ENCODE data around the gene TADA2B. TPM values are rescaled to one million over a fixed set of nuclear protein-coding genes. Genes with fewer than 3 reads are reported as not detected.
"Not testable (repeated sequence)": the region's sequence is repeated elsewhere in the genome, so short reads cannot be mapped to it uniquely, and the experiment has no call there.

The TADA2B gene
- total RNA-seq, 1 donor from 2014 or later, result 31.8 TPM

- Mint-ChIP-seq H3K9me3 (no peaks in the 10 kb centered on the region), H3K27ac (no peak overlapping the region), H3K4me3 (no peak overlapping the region), H3K4me1 (peaks cover under 1% of the 10 kb centered on the region), H3K27me3 (peaks cover 21% of the 10 kb centered on the region), H3K36me3 (ENCODE audit: low read depth) (no peaks in the 10 kb centered on the region)
- ChIA-PET CTCF (no interaction called here), POLR2A (no interaction called here)
- intact Hi-C loops (cut with micrococcal nuclease), result no loop called here
- no peak for ATAC-seq (ENCODE audit: low read depth)
- no peak for DNase-seq
- no peak for TF ChIP-seq CTCF (IDR thresholded peaks at IDR 0.05)
Measured at GRCh38 chr4:7096236-7096635, 53.1 kb downstream of the TADA2B start.

GRCh38 chr4:7101692-7102515 is 58.7 kb downstream of the TADA2B start:
- peak; percentile 34 for DNase-seq
- peaks cover 4% of the 10 kb centered on the region for H3K27me3 Mint-ChIP-seq
- no peaks in the 10 kb centered on the region for H3K9me3 Mint-ChIP-seq
- POLR2A ChIA-PET, result interaction anchor here (0.7 to 1.2 kb wide), 2 partner anchors 34 to 139 kb away, joined by 3 read pairs; partner anchors contain the start of gene GRPEL1
- TF ChIP-seq CTCF (IDR thresholded peaks at IDR 0.05), result no peak
- no peaks in the 10 kb centered on the region for H3K36me3 Mint-ChIP-seq (ENCODE audit: low read depth)
- peak overlapping the region; percentile 91 for H3K4me3 Mint-ChIP-seq
- peaks cover 20% of the 10 kb centered on the region for H3K4me1 Mint-ChIP-seq
- no peak overlapping the region for H3K27ac Mint-ChIP-seq
- intact Hi-C loops (cut with micrococcal nuclease), result no loop called here
- ATAC-seq (ENCODE audit: low read depth), result peak; percentile 37
- CTCF ChIA-PET, result interaction anchor here (1.0 to 1.4 kb wide), 4 partner anchors 11 to 34 kb away, joined by 3 to 4 read pairs (median 3); partner anchors contain the start of gene GRPEL1

GRCh38 chr4:7102516-7102909 is 59.3 kb downstream of the TADA2B start:
- intact Hi-C loops (cut with micrococcal nuclease); ATAC-seq (ENCODE audit: low read depth); H3K27me3 Mint-ChIP-seq; H3K27ac Mint-ChIP-seq; DNase-seq; H3K9me3 Mint-ChIP-seq; H3K36me3 Mint-ChIP-seq (ENCODE audit: low read depth): not testable (repeated sequence)
- POLR2A ChIA-PET, result interaction anchor here (0.7 to 1.2 kb wide), 3 partner anchors 34 to 204 kb away, joined by 3 read pairs; partner anchors contain the start of gene GRPEL1
- Mint-ChIP-seq H3K4me3 (peak overlapping the region; percentile 91), H3K4me1 (peaks cover 20% of the 10 kb centered on the region)
- CTCF ChIA-PET, result interaction anchor here (1.0 to 1.4 kb wide), 3 partner anchors 10 to 34 kb away, joined by 3 to 4 read pairs (median 3); partner anchors contain the start of gene GRPEL1

- no peaks in the 10 kb centered on the region for H3K9me3 Mint-ChIP-seq
- peak; percentile 65 for DNase-seq
- intact Hi-C loops (cut with micrococcal nuclease), result loop anchor here (1.0 kb wide), 5 partner anchors 35 to 834 kb away; partner anchors contain the start of genes BLOC1S4, GRPEL1, TADA2B and WFS1
- ATAC-seq (ENCODE audit: low read depth), result peak; percentile 96
- ChIA-PET CTCF (interaction anchor here (1.0 to 1.4 kb wide), 3 partner anchors 10 to 35 kb away, joined by 3 to 4 read pairs (median 3); partner anchors contain the start of gene GRPEL1), POLR2A (interaction anchor here (0.7 to 1.2 kb wide), 2 partner anchors 35 to 205 kb away, joined by 3 read pairs; partner anchors contain the start of gene GRPEL1)
- H3K27me3 Mint-ChIP-seq, result peaks cover under 1% of the 10 kb centered on the region
- H3K4me1 Mint-ChIP-seq, result peaks cover 20% of the 10 kb centered on the region
- H3K4me3 Mint-ChIP-seq, result peak overlapping the region; percentile 91
- H3K27ac Mint-ChIP-seq, result peak overlapping the region; percentile 46
- no peak for TF ChIP-seq CTCF (IDR thresholded peaks at IDR 0.05)
- no peaks in the 10 kb centered on the region for H3K36me3 Mint-ChIP-seq (ENCODE audit: low read depth)
Measured at GRCh38 chr4:7103031-7103606, 59.9 kb downstream of the TADA2B start.

GRCh38 chr4:7103607-7104365 is 60.6 kb downstream of the TADA2B start:
- POLR2A ChIA-PET, result no interaction called here
- no peaks in the 10 kb centered on the region for H3K27me3 Mint-ChIP-seq
- H3K4me3 Mint-ChIP-seq, result peak overlapping the region; percentile 91
- no peaks in the 10 kb centered on the region for H3K9me3 Mint-ChIP-seq
- no peak overlapping the region for H3K27ac Mint-ChIP-seq
- H3K36me3 Mint-ChIP-seq (ENCODE audit: low read depth), result no peaks in the 10 kb centered on the region
- CTCF ChIA-PET, result no interaction called here
- no peak for TF ChIP-seq CTCF (IDR thresholded peaks at IDR 0.05)
- peaks cover 20% of the 10 kb centered on the region for H3K4me1 Mint-ChIP-seq
- intact Hi-C loops (cut with micrococcal nuclease), result loop anchor here (1.0 kb wide), 5 partner anchors 35 to 834 kb away; partner anchors contain the start of genes BLOC1S4, GRPEL1, TADA2B and WFS1
- ATAC-seq (ENCODE audit: low read depth) (no peak), DNase-seq (no peak)

Measured in activated B cell treated with CpG ODN at 0.5 μM for 24 hours (primary cell).